ENCODE results near the gene SETBP1.

SETBP1 gene

DNA sequence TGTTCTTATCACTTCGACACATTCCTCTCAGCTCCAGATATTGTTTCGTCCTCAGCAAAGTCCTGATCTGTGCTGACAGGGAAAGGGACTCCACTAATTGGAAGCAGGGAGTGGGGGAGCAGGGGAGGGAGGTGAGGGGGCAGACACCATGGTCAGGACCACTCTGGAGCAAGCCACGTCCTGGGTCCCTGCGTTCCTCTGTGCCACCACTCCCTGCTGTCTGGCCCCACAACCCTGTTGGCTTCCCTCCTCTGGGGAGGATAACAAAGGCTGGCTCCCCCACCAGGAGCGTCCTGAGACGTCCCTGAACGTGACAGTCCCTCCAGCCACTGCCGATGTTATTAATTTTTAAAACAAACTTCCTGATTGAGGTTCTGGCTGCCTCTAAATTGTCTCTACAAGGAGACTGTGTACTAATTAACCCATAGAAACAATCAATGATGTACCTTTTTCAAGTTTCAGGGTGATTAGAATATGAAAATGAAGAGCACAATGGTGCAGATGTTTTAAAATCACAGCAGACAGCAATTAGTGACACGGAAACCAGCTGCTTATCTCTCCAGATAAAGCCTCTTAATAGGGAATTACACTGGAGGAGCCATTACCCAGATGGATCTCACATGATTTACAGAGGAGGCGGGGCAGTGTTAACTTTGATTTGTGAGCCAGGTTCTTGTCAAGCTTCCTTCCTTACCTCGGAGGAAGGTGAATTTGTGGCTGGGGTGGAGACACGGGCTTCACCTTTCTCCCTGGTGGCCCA is 257.5 kb downstream of the SETBP1 start:
- DNase-seq (ENCODE audit: low read depth in 2 of 2): no peak

DNA sequence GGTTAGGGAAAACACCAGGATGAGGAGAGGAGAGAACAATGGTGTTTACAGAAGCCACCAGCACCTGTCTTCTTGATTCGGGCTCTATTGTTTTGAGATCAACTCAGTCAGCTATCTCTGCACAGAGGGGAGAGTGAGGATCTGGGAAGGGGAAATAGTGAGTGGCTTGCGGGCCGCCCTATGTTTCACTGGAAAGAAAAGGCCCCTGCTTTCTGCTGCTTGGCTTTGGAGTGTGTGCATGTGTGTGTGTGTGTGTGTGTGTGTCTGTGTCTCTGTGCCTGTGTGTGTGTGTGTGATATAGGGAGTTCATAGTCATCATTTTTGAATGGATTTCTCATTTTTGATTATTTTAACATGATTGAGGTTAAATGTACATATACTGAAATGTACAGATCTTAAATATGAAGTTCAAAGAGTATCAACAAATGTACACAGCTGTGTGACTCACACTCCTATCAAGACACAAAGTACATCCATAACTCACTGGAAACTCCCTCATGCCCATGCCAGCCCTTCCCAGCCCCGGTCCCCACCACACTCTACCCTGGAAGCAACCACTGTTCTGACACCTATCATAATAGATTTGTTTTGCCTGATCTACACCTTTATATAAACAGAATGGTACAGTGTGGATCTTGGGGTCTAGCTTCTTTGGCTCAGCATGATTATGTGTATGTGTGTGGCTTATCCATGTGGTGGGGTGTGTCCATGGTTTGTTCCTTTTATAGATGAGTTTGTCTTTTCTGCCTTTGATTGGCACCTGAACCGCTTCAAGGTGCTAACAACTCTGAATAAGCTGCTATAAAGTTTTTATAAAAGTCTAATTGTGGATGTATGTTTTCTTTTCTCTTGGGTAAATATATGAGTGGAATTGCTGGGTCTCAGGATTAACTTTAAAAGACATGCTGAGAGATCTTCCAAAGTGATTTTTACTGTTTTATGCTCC is 258.3 kb downstream of the SETBP1 start:
- DNase-seq (ENCODE audit: low read depth in 2 of 2): no peak

DNA sequence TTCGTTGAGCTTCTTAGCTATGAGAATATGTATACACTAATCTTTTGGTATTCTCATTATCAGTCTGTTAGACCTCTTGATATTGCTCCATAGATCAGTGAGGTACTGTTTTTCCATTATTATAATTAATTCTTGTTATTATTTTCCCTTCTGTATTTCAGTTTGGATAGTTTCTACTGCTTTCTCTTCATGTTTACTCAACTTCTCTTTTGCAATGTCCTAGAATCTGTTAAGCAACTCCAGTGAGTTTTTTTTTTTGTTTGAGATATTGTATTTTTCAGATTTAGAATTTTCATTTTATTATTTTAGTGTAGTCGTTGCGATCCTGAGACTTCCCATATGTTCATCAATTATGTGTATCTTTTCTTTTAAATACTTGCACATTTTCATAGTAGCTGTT is 260.8 kb downstream of the SETBP1 start:
- DNase-seq (ENCODE audit: low read depth in 2 of 2): no peak

DNA sequence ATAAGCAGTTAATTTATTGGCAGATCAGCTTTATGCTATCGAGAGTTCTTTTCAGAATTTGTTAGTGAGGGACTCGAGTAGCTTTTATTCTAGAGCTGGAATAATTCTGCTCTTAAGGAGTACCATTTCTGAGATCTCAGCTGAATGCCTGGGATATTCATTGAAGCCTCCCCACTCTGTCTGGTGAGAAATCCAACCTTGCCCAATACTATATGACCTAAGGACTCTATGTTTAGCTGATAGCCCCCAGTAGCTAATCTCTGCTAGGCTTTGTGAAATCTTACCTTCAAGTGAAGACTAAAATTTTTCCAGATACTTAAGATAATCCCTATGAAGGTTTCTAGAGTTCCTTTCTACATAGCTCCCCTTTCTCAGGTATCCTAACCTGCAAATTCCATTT is 261.4 kb downstream of the SETBP1 start:
- no peak for DNase-seq (ENCODE audit: low read depth in 2 of 2)

DNA sequence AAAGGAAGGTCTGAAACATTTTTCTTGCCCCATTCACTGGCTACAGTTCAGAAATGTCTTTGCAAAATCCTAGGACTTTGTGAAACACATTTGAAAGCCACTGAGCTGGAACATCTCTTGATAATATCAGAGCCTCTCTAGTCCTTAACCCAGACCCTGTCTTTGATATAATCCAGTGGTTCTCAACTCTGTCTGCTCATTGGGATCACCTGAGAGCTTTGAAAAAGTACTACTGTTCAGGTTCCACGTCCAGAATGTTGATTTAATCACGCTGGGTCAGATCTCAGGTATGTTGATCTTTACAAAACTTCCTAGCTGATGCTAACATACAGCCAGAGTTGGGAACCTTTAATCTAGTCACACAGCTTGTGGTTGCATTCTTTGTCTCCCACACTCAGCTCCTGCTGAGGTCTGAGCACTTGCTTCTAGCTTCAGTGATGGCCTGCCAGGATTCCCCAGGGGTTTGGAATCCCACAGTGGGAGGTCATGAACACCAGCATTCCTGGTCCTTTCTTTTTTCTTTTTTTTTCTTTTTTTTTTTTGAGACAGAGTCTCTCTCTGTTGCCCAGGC is 262.7 kb downstream of the SETBP1 start:
- no peak for DNase-seq (ENCODE audit: low read depth in 2 of 2)

DNA sequence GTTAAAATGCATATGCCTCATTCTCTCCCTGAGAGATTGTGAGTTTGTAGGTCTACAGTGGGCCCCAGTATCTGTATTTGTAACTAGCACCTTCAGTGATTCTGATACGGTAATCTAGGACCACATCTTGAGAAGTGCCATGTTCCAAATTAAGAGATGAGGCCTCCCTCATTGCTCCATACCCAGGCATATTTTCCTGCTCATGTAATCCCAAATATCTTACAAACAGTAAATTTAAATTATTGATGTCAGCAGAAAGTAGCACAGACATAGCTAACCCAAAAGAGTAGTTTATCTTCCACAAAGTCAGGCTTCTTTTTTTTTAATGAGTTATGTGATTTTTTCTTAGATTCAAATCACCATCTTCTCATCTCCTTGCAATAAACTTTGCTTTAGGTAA is 263.8 kb downstream of the SETBP1 start:
- DNase-seq (ENCODE audit: low read depth in 2 of 2): no peak

DNA sequence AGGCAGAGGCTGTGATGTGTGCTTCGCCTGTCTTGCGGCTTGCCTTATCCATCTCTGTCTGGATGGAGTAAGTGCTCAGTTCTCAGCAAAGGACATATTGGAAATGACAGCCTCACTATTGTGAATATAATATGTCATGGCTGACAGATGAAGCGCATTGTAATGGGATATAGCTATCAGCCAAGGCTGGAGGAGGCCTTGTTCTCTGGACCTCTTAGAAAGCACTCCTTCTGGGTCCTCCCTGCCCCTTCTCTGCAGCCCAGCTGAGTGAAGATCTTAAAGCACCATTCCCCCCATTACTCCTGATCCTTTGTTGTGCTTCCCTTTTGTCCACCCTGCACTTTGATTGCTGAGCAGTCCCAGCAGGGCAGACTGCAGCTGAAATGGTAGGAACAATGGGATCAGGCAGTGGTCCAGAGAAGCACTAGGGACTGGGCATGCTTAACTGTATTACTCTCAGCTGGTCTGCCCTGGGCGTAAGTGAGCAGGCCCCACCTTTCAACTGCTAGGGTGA is 265.3 kb downstream of the SETBP1 start:
- DNase-seq (ENCODE audit: low read depth in 2 of 2): no peak

DNA sequence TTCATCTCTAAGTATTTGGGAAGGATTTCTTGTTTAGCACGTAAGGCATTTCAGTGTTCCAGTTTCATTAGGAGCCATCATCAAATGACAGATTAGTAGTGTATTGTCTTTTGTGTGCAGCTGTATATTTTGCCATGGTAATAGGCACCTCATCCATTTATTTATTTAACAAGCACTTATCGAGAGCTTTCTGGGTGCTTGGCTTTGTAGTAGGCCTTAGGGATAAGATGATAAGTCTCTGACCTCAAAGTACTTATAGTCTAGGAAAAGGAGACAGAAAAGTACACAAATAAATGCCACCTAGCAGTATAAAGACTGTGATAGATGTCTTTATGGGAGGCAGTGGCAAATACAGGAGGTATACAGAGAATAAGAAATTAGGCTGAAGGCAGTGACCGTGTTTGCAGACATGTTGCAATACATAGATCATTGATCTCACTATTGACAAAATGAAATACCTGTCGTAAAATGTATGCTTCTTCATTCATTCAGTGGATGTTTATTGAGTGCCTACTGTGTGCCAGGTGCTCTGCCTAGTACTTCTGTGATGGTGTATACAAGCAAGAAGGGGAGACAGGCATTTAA is 265.9 kb downstream of the SETBP1 start:
- no peak for DNase-seq (ENCODE audit: low read depth in 2 of 2)

DNA sequence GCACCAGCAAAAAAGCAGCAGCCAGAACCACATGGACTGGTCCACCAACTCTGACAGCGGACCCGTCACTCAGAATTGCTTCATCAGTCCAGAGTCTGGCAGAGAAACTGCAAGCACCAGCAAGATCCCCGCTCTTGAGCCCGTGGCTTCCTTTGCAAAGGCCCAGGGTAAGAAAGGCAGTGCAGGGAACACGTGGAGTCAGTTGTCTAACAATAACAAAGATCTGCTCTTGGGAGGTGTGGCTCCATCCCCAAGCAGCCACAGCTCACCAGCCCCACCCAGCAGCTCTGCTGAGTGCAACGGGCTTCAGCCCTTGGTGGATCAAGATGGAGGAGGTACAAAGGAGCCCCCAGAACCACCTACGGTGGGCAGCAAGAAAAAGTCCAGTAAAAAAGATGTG is 269.3 kb downstream of the SETBP1 start:
- DNase-seq (ENCODE audit: low read depth in 2 of 2): no peak

DNA sequence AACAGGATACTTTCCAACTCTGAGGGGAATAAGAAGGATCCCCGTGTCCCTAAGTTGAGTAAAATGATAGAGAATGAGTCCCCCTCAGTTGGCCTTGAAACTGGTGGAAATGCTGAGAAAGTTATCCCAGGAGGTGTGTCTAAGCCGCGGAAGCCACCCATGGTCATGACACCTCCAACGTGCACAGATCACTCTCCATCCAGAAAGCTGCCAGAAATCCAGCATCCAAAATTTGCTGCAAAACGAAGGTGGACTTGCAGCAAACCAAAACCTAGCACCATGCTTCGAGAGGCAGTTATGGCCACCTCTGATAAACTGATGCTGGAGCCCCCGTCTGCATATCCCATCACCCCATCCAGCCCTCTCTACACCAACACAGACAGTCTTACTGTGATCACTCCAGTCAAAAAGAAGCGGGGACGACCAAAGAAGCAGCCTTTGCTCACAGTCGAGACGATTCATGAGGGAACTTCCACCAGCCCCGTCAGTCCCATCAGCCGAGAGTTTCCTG is 270.1 kb downstream of the SETBP1 start:
- DNase-seq (ENCODE audit: low read depth in 2 of 2): no peak

DNA sequence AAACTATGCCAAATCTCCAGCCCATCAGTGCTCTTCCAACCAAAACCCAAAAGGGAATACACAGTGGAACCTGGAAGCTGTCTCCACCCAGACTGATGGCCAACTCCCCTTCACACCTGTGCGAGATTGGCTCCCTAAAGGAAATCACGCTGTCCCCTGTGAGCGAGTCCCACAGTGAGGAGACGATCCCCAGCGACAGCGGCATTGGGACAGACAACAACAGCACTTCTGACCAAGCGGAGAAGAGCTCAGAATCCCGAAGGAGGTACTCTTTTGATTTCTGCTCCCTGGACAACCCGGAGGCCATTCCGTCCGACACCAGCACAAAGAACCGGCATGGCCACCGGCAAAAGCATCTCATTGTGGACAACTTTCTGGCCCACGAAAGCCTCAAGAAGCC is 271.1 kb downstream of the SETBP1 start:
- no peak for DNase-seq (ENCODE audit: low read depth in 2 of 2)

DNA sequence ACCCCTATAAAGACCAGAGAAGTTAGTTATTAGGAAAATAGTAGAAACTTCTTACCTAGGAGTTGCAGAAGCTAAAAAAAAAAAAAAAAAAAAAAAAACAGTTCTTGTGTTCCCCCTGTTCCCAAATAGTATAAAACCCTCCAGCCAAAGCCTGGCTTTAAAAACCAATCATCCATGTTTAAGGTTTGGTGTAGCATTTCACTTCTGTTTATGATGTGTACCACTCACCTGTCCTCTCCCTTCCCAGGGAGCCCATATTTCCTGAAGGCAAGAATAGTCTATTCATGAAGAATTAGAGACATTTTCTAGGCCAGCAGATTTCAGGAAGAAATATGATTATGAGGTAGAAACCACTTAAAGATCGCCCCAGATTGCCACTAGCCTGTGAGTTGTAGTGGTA is 273.6 kb downstream of the SETBP1 start:
- no peak for DNase-seq (ENCODE audit: low read depth in 2 of 2)

DNA sequence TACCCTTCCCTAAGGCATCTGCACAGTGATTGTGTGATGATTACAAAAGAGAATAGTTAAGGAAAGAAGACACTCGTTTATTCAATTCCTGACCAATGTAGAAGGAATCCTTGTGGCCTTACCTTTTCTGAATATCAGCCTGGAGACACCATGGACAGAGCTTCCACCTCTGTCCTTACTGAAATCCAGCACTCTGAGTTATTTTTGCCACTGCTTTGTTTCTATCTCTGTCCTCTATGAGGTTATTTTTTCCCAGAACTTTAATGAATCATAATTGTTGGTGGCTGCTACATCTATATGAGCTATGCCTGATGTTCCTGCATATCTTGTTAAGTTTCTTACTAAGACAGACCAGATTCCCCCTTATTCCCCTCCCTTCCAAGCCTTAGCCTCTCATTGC is 275.1 kb downstream of the SETBP1 start:
- DNase-seq (ENCODE audit: low read depth in 2 of 2): no peak

DNA sequence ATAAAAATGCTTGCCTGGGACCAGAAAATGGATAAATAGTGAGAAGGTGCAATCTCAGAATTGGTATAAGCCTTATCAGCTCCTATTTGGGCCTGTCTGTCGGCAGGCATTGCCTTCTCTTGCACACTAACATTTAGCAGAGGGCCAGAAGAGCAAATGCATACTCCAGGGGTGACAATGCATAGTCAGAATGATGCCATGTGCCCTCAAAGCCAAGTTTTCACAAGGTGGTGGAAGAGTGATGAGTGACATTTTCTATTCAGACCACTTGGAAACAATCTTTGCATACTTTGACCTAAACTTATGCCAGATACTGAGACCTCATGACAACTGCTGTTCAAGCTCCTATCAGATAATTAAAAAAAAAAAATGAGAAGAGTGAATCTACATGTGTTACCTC is 276.3 kb downstream of the SETBP1 start:
- no peak for DNase-seq (ENCODE audit: low read depth in 2 of 2)

DNA sequence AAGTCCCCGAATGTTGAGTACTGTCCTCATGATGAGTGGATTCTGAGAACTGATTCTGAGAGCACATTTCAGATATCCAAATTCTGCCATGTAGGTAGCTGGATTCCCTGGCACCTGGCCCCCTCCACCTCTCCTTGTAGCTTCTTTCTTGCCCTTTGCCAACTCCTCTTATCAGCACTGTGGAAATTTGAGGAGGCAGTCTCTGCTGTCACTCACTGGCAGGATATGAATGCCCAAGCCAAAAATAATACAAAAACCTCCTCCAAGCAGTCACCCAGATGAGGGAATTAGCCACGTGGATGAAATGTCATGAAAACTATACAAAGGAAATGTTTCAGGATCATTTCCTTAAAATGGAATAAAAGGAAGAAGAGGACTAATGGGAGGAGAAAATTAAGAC is 276.8 kb downstream of the SETBP1 start:
- no peak for DNase-seq (ENCODE audit: low read depth in 2 of 2)

DNA sequence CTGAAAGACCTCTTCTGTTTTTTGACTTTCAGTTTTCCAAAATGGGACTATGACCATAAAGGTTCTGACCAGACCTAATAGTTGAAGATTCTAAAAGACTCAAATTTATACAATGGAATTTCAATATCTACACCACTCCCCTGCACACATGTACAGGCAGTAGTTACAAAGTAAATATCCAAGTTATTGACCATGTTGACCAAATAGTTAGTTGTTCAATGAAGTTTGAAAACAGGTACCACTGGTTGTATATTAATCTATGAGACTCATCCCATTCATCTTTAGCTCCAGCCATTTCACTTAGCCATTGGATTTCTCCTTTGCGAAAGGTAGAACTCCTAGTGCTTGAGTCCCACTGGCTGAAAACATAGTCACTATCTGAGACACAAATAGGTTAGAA is 277.4 kb downstream of the SETBP1 start:
- DNase-seq (ENCODE audit: low read depth in 2 of 2): no peak

DNA sequence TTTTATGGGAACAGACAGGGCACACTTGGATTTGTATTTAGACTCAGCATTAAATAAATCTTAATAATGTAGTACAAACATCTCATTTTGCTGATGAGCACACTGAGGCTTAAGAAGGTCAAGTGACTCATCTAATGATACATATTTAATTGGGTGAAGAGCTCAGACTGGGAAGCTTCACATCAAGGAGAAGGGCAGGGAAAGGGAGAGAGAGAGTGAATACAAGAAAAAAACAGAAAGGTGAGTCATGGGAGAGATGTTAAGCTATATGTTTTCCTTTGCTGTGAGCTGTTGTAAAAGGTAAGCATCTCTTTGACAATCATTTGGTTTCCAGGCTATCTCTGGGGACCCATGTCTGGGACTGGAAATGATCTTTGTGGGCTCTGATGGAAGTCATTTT is 277.8 kb downstream of the SETBP1 start:
- DNase-seq (ENCODE audit: low read depth in 2 of 2): no peak

DNA sequence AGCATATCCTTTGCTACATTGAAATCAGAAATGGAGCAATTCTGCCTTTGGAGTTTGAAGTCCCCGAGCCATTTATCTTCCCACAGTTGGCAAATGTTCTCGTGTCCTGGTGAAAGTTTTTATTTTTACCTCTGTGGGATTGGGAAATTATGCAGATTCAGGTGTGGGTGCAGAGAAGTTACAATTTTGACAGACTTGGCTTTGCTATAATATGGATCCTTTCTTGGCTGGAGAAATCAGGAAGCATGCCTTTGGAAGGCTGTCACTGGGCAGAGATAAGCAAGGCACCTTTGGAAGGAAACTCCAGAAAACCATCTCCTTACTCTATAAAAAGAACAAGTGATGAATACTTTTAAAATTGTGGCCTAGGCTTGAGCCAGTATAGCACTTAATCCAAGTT is 278.3 kb downstream of the SETBP1 start:
- DNase-seq (ENCODE audit: low read depth in 2 of 2): no peak

DNA sequence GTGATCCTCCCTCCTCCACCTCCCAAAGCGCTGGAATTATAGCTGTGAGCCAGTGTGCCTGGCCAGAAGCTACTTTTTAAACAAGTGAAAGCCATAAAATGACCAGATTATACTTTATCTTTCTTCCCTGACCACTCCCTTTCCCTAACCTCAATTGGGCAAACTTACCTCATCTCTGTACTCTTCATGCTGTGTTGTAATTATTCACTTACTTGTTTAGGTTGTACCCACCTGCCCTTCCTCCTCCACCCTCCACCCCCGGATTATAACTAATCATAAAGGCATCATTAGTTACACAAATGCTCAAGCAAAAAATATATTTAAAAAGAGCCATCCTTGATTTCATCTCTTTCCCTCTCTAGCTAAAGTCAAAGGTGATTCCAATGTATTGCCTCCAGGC is 279.9 kb downstream of the SETBP1 start:
- no peak for DNase-seq (ENCODE audit: low read depth in 2 of 2)

DNA sequence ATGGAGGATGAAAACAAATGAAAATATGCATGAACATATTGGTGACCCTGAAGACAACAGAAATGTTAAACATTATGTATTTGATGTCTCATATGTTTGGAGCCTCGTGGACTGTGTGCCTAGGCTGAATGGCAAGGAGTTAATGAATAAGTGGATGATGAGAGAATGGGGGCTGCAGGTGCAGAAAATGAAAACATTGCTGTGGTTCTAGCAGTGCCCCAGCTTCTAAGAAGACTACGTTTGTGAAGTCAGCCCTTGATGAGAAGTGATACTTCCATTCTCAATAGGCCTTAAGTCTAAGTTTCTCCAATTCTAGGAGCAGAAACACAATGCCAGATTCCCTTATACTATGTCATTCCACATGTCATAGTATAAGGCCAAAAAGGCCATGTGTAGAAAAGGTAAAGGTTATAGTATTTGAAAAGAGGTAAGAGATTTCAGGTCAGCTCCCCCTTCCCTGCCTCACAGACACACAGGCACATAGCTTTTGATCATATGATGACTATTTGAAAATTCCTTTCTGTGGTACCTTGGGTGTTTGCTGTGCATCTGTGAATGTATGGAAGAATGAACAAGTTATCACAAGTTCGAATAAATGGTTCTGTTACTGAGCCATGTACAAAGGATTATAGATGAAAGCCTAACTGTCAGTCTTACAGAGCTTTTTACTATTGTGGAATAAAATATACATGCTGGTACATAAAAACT is 280.8 kb downstream of the SETBP1 start:
- DNase-seq (ENCODE audit: low read depth in 2 of 2): no peak

DNA sequence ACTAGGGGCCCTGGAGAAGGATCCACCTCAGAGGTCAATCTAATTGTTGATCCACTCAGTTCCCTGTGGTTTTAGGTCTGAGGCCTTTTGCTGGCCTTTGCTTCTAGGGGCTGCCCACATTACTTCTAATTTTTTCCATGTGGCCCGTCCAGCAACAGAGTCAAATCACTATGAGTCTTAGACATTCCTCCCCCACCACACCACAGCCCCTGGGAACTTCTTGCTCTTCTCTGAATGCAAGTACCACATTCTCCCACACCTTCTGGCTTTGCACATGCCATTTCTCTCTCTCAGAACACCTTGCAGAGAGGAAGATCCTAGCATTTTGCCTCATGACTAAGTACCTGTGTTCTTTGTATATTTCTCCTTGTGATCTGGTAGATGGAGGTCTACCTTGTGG is 286.9 kb downstream of the SETBP1 start:
- no peak for DNase-seq (ENCODE audit: low read depth in 2 of 2)

Measured in stimulated activated CD4-positive, alpha-beta T cell treated with anti-CD3 and anti-CD28 coated beads, Interleukin-4, amount 100 ng/mL, for 48 hours (primary cell).